H9 (cell line): ENCODE measurements around the gene VPS4A. TPM values are rescaled to one million over a fixed set of nuclear protein-coding genes. Genes with fewer than 3 reads are reported as not detected.
"Not testable (repeated sequence)": the region's sequence is repeated elsewhere in the genome, so short reads cannot be mapped to it uniquely, and the experiment has no call there.

ENCODE experiments used
- DNase-seq: peaks from one replicate; pipeline ENCODE4 v3.0.0-alpha.2; 2017
- H2AFZ ChIP-seq: one replicate; pipeline ENCODE4 v1.6.1; 2013; ENCODE audit warnings: mild to moderate bottlenecking, low read length, control low read depth, moderate library complexity
- H2AK5ac ChIP-seq: 2 replicates; pipeline ENCODE4 v1.6.1; 2013; ENCODE audit warnings: low read length, control low read depth, mixed read lengths; ENCODE audit not compliant: insufficient read length
- H2BK120ac ChIP-seq: one replicate; pipeline ENCODE4 v1.6.1; 2013; ENCODE audit warnings: low read depth, mild to moderate bottlenecking, low read length, control low read depth, inconsistent platforms; ENCODE audit not compliant: poor library complexity, severe bottlenecking
- H2BK12ac ChIP-seq: 2 replicates; pipeline ENCODE4 v1.6.1; 2013; ENCODE audit warnings: low read length, control low read depth, mixed read lengths, low read depth; ENCODE audit not compliant: insufficient read length
- H2BK15ac ChIP-seq: 2 replicates; pipeline ENCODE4 v1.6.1; 2013; ENCODE audit warnings: low read depth, low read length, control low read depth
- H2BK20ac ChIP-seq: one replicate; pipeline ENCODE4 v1.6.1; 2013; ENCODE audit warnings: low read depth, mild to moderate bottlenecking, low read length, control low read depth, inconsistent platforms; ENCODE audit not compliant: poor library complexity, severe bottlenecking
- H2BK5ac ChIP-seq: 2 replicates; pipeline ENCODE4 v1.6.1; 2013; ENCODE audit warnings: low read length, control low read depth, mixed read lengths; ENCODE audit not compliant: insufficient read length
- H3K14ac ChIP-seq: 2 replicates; pipeline ENCODE4 v1.6.1; 2013; ENCODE audit warnings: low read length, control low read depth; ENCODE audit not compliant: insufficient read depth
- H3K18ac ChIP-seq: 2 replicates; pipeline ENCODE4 v1.6.1; 2013; ENCODE audit warnings: low read depth, mild to moderate bottlenecking, mixed read lengths, low read length, control low read depth; ENCODE audit not compliant: insufficient read length
- H3K23ac ChIP-seq: 2 replicates; pipeline ENCODE4 v1.6.1; 2013; ENCODE audit warnings: low read length, control low read depth, mixed read lengths, low read depth; ENCODE audit not compliant: insufficient read length
- H3K23me2 ChIP-seq: 2 replicates; pipeline ENCODE4 v1.6.1; 2013; ENCODE audit warnings: low read depth, mild to moderate bottlenecking, mixed read lengths, low read length, control low read depth; ENCODE audit not compliant: insufficient read length, poor library complexity, severe bottlenecking
- H3K27ac ChIP-seq: 2 replicates; pipeline ENCODE4 v1.5.1; 2013; ENCODE audit warnings: low read length, control low read depth, mixed read lengths, low read depth; ENCODE audit not compliant: insufficient read length
- H3K27me3 ChIP-seq: 2 replicates; pipeline ENCODE4 v1.6.1; 2013; ENCODE audit warnings: low read length, control low read depth, inconsistent platforms; ENCODE audit not compliant: insufficient read depth
- H3K4ac ChIP-seq: 2 replicates; pipeline ENCODE4 v1.6.1; 2013; ENCODE audit warnings: low read depth, mild to moderate bottlenecking, control low read depth, inconsistent platforms, low read length, moderate library complexity
- H3K4me1 ChIP-seq: 2 replicates; pipeline ENCODE4 v1.6.1; 2013; ENCODE audit warnings: low read length, control low read depth, inconsistent platforms; ENCODE audit not compliant: insufficient read depth
- H3K4me2 ChIP-seq: 2 replicates; pipeline ENCODE4 v1.6.1; 2013; ENCODE audit warnings: low read length, control low read depth, mixed read lengths; ENCODE audit not compliant: insufficient read length, insufficient read depth
- H3K56ac ChIP-seq: 2 replicates; pipeline ENCODE4 v1.6.1; 2013; ENCODE audit warnings: low read depth, mild to moderate bottlenecking, mixed read lengths, low read length, control low read depth; ENCODE audit not compliant: insufficient read length
- H3K79me1 ChIP-seq: 2 replicates; pipeline ENCODE4 v1.6.1; 2013; ENCODE audit warnings: low read depth, mild to moderate bottlenecking, moderate library complexity, low read length, control low read depth, inconsistent platforms; ENCODE audit not compliant: insufficient read depth, poor library complexity, severe bottlenecking
- H3K79me2 ChIP-seq: 2 replicates; pipeline ENCODE4 v1.6.1; 2013; ENCODE audit warnings: low read length, control low read depth, inconsistent platforms; ENCODE audit not compliant: insufficient read depth
- H3K9ac ChIP-seq: 2 replicates; pipeline ENCODE4 v1.6.1; 2013; ENCODE audit warnings: low read length, control low read depth, mixed read lengths; ENCODE audit not compliant: insufficient read length; ENCODE audit errors: extremely low read depth
- H3K9me3 ChIP-seq: one replicate; pipeline ENCODE4 v1.6.1; 2013; ENCODE audit warnings: low read depth, low read length, inconsistent platforms; ENCODE audit not compliant: control insufficient read depth
- H3T11ph ChIP-seq: one replicate; pipeline ENCODE4 v1.6.1; 2013; ENCODE audit warnings: mild to moderate bottlenecking, low read length, control low read depth, inconsistent platforms
- H4K20me1 ChIP-seq: one replicate; pipeline ENCODE4 v1.6.1; 2013; ENCODE audit not compliant: control insufficient read depth, insufficient read length, insufficient read depth
- H4K5ac ChIP-seq: 2 replicates; pipeline ENCODE4 v1.6.1; 2013; ENCODE audit warnings: low read depth, mild to moderate bottlenecking, mixed read lengths, low read length, control low read depth; ENCODE audit not compliant: insufficient read length
- H4K8ac ChIP-seq: replicated peaks from 2 replicates; pipeline ENCODE4 v1.6.1; 2013; ENCODE audit warnings: low read length, control low read depth, mixed read lengths, low read depth; ENCODE audit not compliant: insufficient read length
- H4K91ac ChIP-seq: 2 replicates; pipeline ENCODE4 v1.6.1; 2013; ENCODE audit warnings: low read depth, mild to moderate bottlenecking, moderate library complexity, mixed read lengths, low read length, control low read depth; ENCODE audit not compliant: insufficient read length
- H3K27ac Mint-ChIP-seq, 3 experiments: 2 replicates in 2 of 3; 3 replicates in 1 of 3; pipeline ENCODE4 v1.8.0; 2020 to 2021; ENCODE audit warnings: mixed read lengths in 3 of 3, mild to moderate bottlenecking in 1 of 3, moderate library complexity in 1 of 3
- H3K27me3 Mint-ChIP-seq: 2 replicates; pipeline ENCODE4 v1.8.0; 2021; ENCODE audit warnings: low read depth, mild to moderate bottlenecking, moderate library complexity, mixed read lengths
- H3K36me3 Mint-ChIP-seq, 3 experiments: 2 replicates in 2 of 3; 3 replicates in 1 of 3; pipeline ENCODE4 v1.8.0; 2020 to 2021; ENCODE audit warnings: low read depth in 3 of 3, mixed read lengths in 3 of 3; ENCODE audit not compliant: insufficient read depth in 1 of 3
- H3K4me1 Mint-ChIP-seq, 2 experiments: 2 replicates each; pipeline ENCODE4 v1.8.0; 2020; ENCODE audit warnings: mixed read lengths in 2 of 2
- H3K4me3 Mint-ChIP-seq, 2 experiments: 2 replicates in 1 of 2; 3 replicates in 1 of 2; pipeline ENCODE4 v1.8.0; 2020 to 2021; ENCODE audit warnings: mild to moderate bottlenecking in 2 of 2, mixed read lengths in 2 of 2, moderate library complexity in 1 of 2
- H3K9me3 Mint-ChIP-seq, 2 experiments: 2 replicates in 1 of 2; 3 replicates in 1 of 2; pipeline ENCODE4 v1.8.0; 2020; ENCODE audit warnings: mild to moderate bottlenecking in 2 of 2, mixed read lengths in 2 of 2, moderate library complexity in 1 of 2
- CTCF ChIP-seq: fragments of 200-600 bp; sonication (generic); conservative IDR thresholded peaks from 3 replicates; pipeline ENCODE4 v1.8.0; 2021; ENCODE audit warnings: antibody characterized with exemption, mild to moderate bottlenecking
- WGBS: extraction: QIAGEN DNeasy Blood & Tissue Kit; methylation state at CpG from one replicate; pipeline ENCODE4 v1.1.7; 2013; ENCODE audit warnings: missing lambda C conversion rate, low lambda C conversion rate, mixed read lengths; ENCODE audit not compliant: insufficient read length; ENCODE audit errors: extremely low coverage; 5-methylcytosine and 5-hydroxymethylcytosine counted together
- total RNA-seq: library from RNA; stranded (reverse); gene quantifications from 2 replicates; pipeline ENCODE4 v1.2.1, GENCODE V29; 2021

Gene VPS4A
- total RNA-seq, 1 experiment from 2014 or later = 27.1 TPM

GRCh38 chr16:69351309-69352027 is 40.3 kb downstream of the VPS4A start, which contains the start of gene TMED6:
Gene TMED6, minus strand, starts transcription at chr16:69351786. Its CDS starts 33 bp downstream, at chr16:69351753.
- no peak within 1 kb of the TSS for H2BK12ac ChIP-seq
- DNase-seq = no peak
- no peak within 1 kb of the TSS for H2AFZ ChIP-seq
- no peak within 1 kb of the TSS for H2AK5ac ChIP-seq
- H3K4me3 Mint-ChIP-seq = no peak within 1 kb of the TSS; a peak in 1 of 5 replicates
- peaks cover 0 to 15% (median 4%) of the 10 kb centered on the region in 3 experiments; a peak in 4 of 7 replicates for H3K36me3 Mint-ChIP-seq
- no peak within 1 kb of the TSS for H3K27ac ChIP-seq
- no peaks in the 10 kb centered on the region for H3K9me3 ChIP-seq
- no peak within 1 kb of the TSS for H3K23ac ChIP-seq
- no peak within 1 kb of the TSS for H3K4me2 ChIP-seq
- H2BK20ac ChIP-seq = no peak within 1 kb of the TSS
- no peaks in the 10 kb centered on the region for H3K9me3 Mint-ChIP-seq
- no peak within 1 kb of the TSS for H3K56ac ChIP-seq
- H3K4ac ChIP-seq = no peak within 1 kb of the TSS
- no peak within 1 kb of the TSS for H3K14ac ChIP-seq
- H3K27me3 ChIP-seq = no peaks in the 10 kb centered on the region
- H2BK5ac ChIP-seq = no peak within 1 kb of the TSS
- peak within 1 kb of the TSS; percentile 7 for H3K9ac ChIP-seq
- no peaks in the 10 kb centered on the region for H3K4me1 ChIP-seq
- no peak within 1 kb of the TSS for H4K91ac ChIP-seq
- H3K23me2 ChIP-seq = no peaks in the 10 kb centered on the region
- H3K79me2 ChIP-seq = no peaks in the 10 kb centered on the region
- no peak for TF ChIP-seq CTCF
- H3K27ac Mint-ChIP-seq = no peak within 1 kb of the TSS; a peak in 1 of 7 replicates
- no peak within 1 kb of the TSS for H2BK15ac ChIP-seq
- no peaks in the 10 kb centered on the region for H4K20me1 ChIP-seq
- no peak within 1 kb of the TSS for H2BK120ac ChIP-seq
- H3K27me3 Mint-ChIP-seq = no peaks in the 10 kb centered on the region
- no peak within 1 kb of the TSS for H3T11ph ChIP-seq
- WGBS = no CpG with 5 or more reads among the region's 12 CpGs
- no peak within 1 kb of the TSS for H4K8ac ChIP-seq
- H4K5ac ChIP-seq = no peak within 1 kb of the TSS
- no peaks in the 10 kb centered on the region for H3K4me1 Mint-ChIP-seq
- H3K18ac ChIP-seq = no peak within 1 kb of the TSS
- no peaks in the 10 kb centered on the region for H3K79me1 ChIP-seq

- H3K27me3 Mint-ChIP-seq, H2BK12ac ChIP-seq, H3K56ac ChIP-seq, H3K9ac ChIP-seq, H3K18ac ChIP-seq, H3K4me1 ChIP-seq, H3K4ac ChIP-seq, H3K4me1 Mint-ChIP-seq, H2BK20ac ChIP-seq, H4K8ac ChIP-seq, H4K20me1 ChIP-seq, H3T11ph ChIP-seq, H3K14ac ChIP-seq, H3K9me3 Mint-ChIP-seq, H4K5ac ChIP-seq, H3K79me2 ChIP-seq, H3K27ac Mint-ChIP-seq, H2AK5ac ChIP-seq, DNase-seq, H3K9me3 ChIP-seq, H3K27ac ChIP-seq, H2BK5ac ChIP-seq, H2BK120ac ChIP-seq, H3K23me2 ChIP-seq, H4K91ac ChIP-seq, H3K4me2 ChIP-seq, H2AFZ ChIP-seq, H3K79me1 ChIP-seq, H2BK15ac ChIP-seq, H3K4me3 Mint-ChIP-seq, H3K27me3 ChIP-seq, H3K23ac ChIP-seq: not testable (repeated sequence)
- peaks cover 2 to 15% (median 6%) of the 10 kb centered on the region in 3 experiments; a peak in 5 of 7 replicates for H3K36me3 Mint-ChIP-seq
- no CpG with 5 or more reads among the region's 9 CpGs for WGBS
Measured at GRCh38 chr16:69360070-69360469, 48.9 kb downstream of the VPS4A start.
